ENCODE data around the gene ZNF132.

ZNF132 gene

GRCh38 chr19:58385891-58386575 lies 53.9 kb downstream of the ZNF132 start:
- DNase-seq: no peak

DNA sequence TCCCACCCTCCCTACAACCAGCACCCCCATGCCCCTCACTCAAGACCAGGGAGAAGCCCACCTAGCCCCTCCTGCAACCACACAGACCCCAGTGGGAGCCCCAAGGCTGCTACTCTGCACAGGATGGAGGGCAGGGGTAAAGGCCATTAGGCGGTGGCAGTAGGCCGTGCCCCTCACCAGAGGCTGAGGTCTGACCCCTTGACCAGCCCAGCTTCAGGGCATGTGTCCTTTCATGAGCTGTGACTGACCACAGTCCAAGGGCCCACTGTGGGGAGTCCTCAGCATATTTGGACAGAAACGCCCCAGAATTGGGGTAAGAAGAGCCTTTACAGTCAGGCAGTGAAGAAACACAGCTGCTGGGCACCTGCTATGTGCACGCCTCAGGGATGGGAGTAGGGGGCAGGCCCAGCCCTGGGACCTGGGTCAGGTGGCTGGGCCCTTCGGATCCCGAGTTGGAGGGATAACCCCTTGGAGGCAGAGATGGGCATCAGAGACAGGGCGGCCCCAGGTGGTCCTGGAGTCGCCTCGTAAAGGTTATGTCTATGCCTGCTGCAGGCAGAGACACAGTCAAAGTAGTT lies 54.6 kb downstream of the ZNF132 start:
- DNase-seq: no peak

DNA sequence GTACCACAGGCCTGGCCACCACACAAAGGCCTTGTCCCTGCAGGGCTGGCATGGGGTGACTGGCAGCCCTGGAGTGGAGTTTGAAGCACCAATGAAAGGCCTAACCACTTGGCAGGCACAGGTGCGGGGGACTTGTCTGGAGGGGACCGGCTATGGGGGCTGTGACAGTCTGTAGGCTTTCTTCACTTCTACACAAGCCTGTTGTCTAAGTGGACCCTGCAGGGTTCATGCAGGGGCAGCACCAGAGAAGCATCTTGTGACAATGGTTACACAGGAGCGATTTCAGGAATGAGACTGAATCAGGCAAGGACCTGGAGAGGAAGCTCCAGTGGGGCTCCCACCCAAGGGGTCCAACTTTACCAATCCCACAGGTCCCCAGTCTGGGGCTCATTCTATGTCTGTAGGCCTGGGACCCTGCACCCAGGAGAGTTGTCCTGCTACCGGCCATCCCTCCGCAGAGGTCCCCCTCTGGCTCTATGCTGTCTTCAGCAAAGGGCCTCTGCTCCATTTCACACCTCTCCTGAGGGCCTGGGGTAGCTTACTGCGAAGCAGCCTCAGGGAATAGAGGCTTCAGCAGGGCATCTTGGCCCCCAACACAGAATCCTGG lies 56.9 kb downstream of the ZNF132 start:
- DNase-seq: no peak

Data from NCI-H510A treated with DMSO at 0.1 percent for 48 hours (cell line).